HepG2 (cell line): Measurements from ENCODE around the gene GPC2. TPM values are rescaled to one million over a fixed set of nuclear protein-coding genes. Genes with fewer than 3 reads are reported as not detected.

ENCODE experiments used
- ATAC-seq: fragments of 200-7000 bp; cut with Tn5 transposase; 3 replicates; pipeline ENCODE4 v1.9.1; 2020; ENCODE audit warnings: mild to moderate bottlenecking, moderate library complexity
- BruUV-seq: library from RNA; stranded (reverse); fragments of 400-500 nt; replicated peaks from 2 replicates; lab custom pipeline; 2021; lab: Mats Ljungman, UMichigan
- CTCF ChIA-PET: fragments of 300-600 bp; formaldehyde crosslinking; extraction: SDS; loops from one replicate; lab custom pipeline; 2021; ENCODE audit warnings: low total read pairs, inconsistent platforms, low intra/inter-chr PET ratio; lab: Yijun Ruan, JAX
- POLR2A ChIA-PET: fragments of 350-600 bp; sonication (Branson Sonifier 250); formaldehyde crosslinking; loops from one replicate; lab custom pipeline; 2020; ENCODE audit warnings: antibody characterized with exemption, inconsistent platforms; lab: Yijun Ruan, JAX
- DNase-seq: peaks from one replicate; pipeline ENCODE4 v3.0.0-alpha.2; 2015; ENCODE audit warnings: low spot score
- FAIRE-seq: peaks from 3 replicates; lab custom pipeline; 2011; peaks lifted over from hg19 to GRCh38; lab: Jason Lieb, UNC
- H2AFZ ChIP-seq: one replicate; pipeline ENCODE4 v1.6.1; 2011; ENCODE audit warnings: low read length, inconsistent platforms
- H3K27ac ChIP-seq: fragments of 300-600 bp; 3 replicates; pipeline ENCODE4 v1.8.0; 2011; ENCODE audit warnings: mixed run types, mild to moderate bottlenecking, mixed read lengths, low read length, inconsistent platforms; ENCODE audit not compliant: insufficient read depth; ENCODE audit errors: extremely low read length
- H3K27me3 ChIP-seq, 2 experiments: fragments of 200-600 bp in 1 of 2; 2 replicates in 1 of 2; 3 replicates in 1 of 2; pipeline versions ENCODE4 v1.6.0 to v1.8.0; 2011; ENCODE audit warnings: low read length in 2 of 2, mild to moderate bottlenecking in 2 of 2, moderate library complexity in 2 of 2, inconsistent platforms in 1 of 2; ENCODE audit not compliant: insufficient read depth in 2 of 2, control insufficient read depth in 1 of 2
- H3K36me3 ChIP-seq, 2 experiments: fragments of 200-600 bp in 1 of 2; replicated peaks in 1 of 2; 2 replicates in 1 of 2; 3 replicates in 1 of 2; pipeline versions ENCODE4 v1.5.1 to v1.8.0; 2011; ENCODE audit warnings: low read length in 2 of 2, inconsistent platforms in 1 of 2; ENCODE audit not compliant: insufficient read depth in 2 of 2, control insufficient read depth in 1 of 2
- H3K4me1 ChIP-seq: 2 replicates; pipeline ENCODE4 v1.5.1; 2012; ENCODE audit warnings: low read length, inconsistent platforms; ENCODE audit not compliant: insufficient read depth
- H3K4me2 ChIP-seq: 2 replicates; pipeline ENCODE4 v1.6.0; 2011; ENCODE audit warnings: low read depth, low read length, inconsistent platforms
- H3K4me3 ChIP-seq, 3 experiments: fragments of 200-600 bp in 1 of 3; sonication (generic), shearing (Covaris generic) in 1 of 3; replicated peaks in 1 of 3; 2 replicates each; pipeline ENCODE4 v1.5.1; 2011 to 2016; ENCODE audit warnings: low read length in 3 of 3, inconsistent platforms in 2 of 3, low read depth in 2 of 3, mild to moderate bottlenecking in 2 of 3, control low read depth in 1 of 3, mixed read lengths in 1 of 3; ENCODE audit not compliant: insufficient read depth in 1 of 3
- H3K79me2 ChIP-seq: one replicate; pipeline ENCODE4 v1.6.1; 2011; ENCODE audit warnings: low read length, inconsistent platforms; ENCODE audit not compliant: insufficient read depth
- H3K9ac ChIP-seq: 2 replicates; pipeline ENCODE4 v1.6.0; 2011; ENCODE audit warnings: mild to moderate bottlenecking, low read depth, low read length, inconsistent platforms; ENCODE audit not compliant: insufficient read depth
- H3K9me3 ChIP-seq: 2 replicates; pipeline ENCODE4 v1.5.1; 2012; ENCODE audit warnings: mild to moderate bottlenecking, low read length
- H4K20me1 ChIP-seq: 2 replicates; pipeline ENCODE4 v1.6.0; 2011; ENCODE audit warnings: inconsistent platforms, mild to moderate bottlenecking, low read length, moderate library complexity; ENCODE audit not compliant: insufficient read depth
- ARNT2 ChIP-seq: sonication (generic); formaldehyde crosslinking; IDR thresholded peaks from 2 replicates; pipeline ENCODE4 v1.8.0; 2022; ENCODE audit warnings: mild to moderate bottlenecking, low read depth, missing genetic modification reagents, moderate library complexity
- DNMT1 ChIP-seq: sonication (generic); formaldehyde crosslinking; IDR thresholded peaks from 2 replicates; pipeline ENCODE4 v1.5.1; 2020; ENCODE audit warnings: mild to moderate bottlenecking, missing genetic modification reagents
- E2F2 ChIP-seq: sonication (generic); formaldehyde crosslinking; IDR thresholded peaks from 2 replicates; pipeline ENCODE4 v1.4.0; 2020; ENCODE audit warnings: missing genetic modification reagents, borderline replicate concordance
- JUN ChIP-seq: sonication (generic); formaldehyde crosslinking; IDR thresholded peaks from 2 replicates; pipeline ENCODE4 v1.4.0; 2020; ENCODE audit warnings: mild to moderate bottlenecking, missing genetic modification reagents
- KDM5A ChIP-seq: fragments of 200-600 bp; sonication (generic); IDR thresholded peaks from 2 replicates; pipeline ENCODE4 v1.7.0; 2018; ENCODE audit warnings: antibody characterized with exemption, mild to moderate bottlenecking, low read length, borderline replicate concordance
- SMC3 ChIP-seq: IDR thresholded peaks from 2 replicates; pipeline ENCODE4 v1.6.1; 2011; ENCODE audit warnings: low read length, improper control_type of control experiment
- TBL1XR1 ChIP-seq: fragments of 150-350 bp; IDR thresholded peaks from 2 replicates; pipeline ENCODE4 v1.6.1; 2014; ENCODE audit warnings: borderline replicate concordance, low read length; ENCODE audit not compliant: partially characterized antibody
- TERF1 ChIP-seq: sonication (generic); formaldehyde crosslinking; IDR thresholded peaks from 2 replicates; pipeline ENCODE4 v1.8.0; 2022; ENCODE audit warnings: mild to moderate bottlenecking, missing genetic modification reagents, moderate library complexity
- ZBTB38 ChIP-seq: sonication (generic); formaldehyde crosslinking; IDR thresholded peaks from 2 replicates; pipeline ENCODE4 v1.5.1; 2020; ENCODE audit warnings: mild to moderate bottlenecking, missing genetic modification reagents
- ZBTB7B ChIP-seq: sonication (generic); formaldehyde crosslinking; IDR thresholded peaks from 2 replicates; pipeline ENCODE4 v1.4.0; 2020; ENCODE audit warnings: missing genetic modification reagents
- ZNF567 ChIP-seq: sonication (generic); formaldehyde crosslinking; IDR thresholded peaks from 2 replicates; pipeline ENCODE4 v1.8.1; 2023; ENCODE audit warnings: mild to moderate bottlenecking, missing genetic modification reagents, borderline replicate concordance
- ZNF660 ChIP-seq: sonication (generic); formaldehyde crosslinking; IDR thresholded peaks from 2 replicates; pipeline ENCODE4 v1.5.1; 2020; ENCODE audit warnings: mild to moderate bottlenecking, low read depth, missing genetic modification reagents, borderline replicate concordance
- WGBS: methylation state at CpG from one replicate; pipeline ENCODE4 v1.1.6; 2017; ENCODE audit warnings: low lambda C conversion rate; 5-methylcytosine and 5-hydroxymethylcytosine counted together
- in situ Hi-C: cut with HindIII; loops from 2 replicates; pipeline ENCODE4 v1.10.0; 2017; ENCODE audit warnings: low pct_unique_long_range_greater_than_20kb; ENCODE audit not compliant: extremely low pct_ligation_motif_present
- intact Hi-C: fragments of 100-400 bp; cut with micrococcal nuclease; formaldehyde crosslinking; loops from one replicate; pipeline ENCODE4 v1.10.0; 2022; ENCODE audit not compliant: unreplicated experiment
- polyA plus RNA-seq, 8 experiments: library from polyadenylated mRNA; depleted of rRNA in 3 of 8; stranded (reverse) in 7 of 8; unstranded in 1 of 8; fragments of >200 nt; fragmentation: Illumina TruSeq in 4 of 8; extraction: Trizol in 4 of 8; gene quantifications; 2 replicates each; pipeline versions ENCODE4 v1.2.1 to v1.2.3, GENCODE V29; 2011 to 2016; ENCODE audit warnings: low read depth in 4 of 8, missing spikeins in 1 of 8, mixed read lengths in 1 of 8; ENCODE audit not compliant: insufficient read depth in 1 of 8
- total RNA-seq, 5 experiments: library from RNA; depleted of rRNA; stranded (reverse); fragments of >200 nt; fragmentation: Illumina TruSeq; extraction: Trizol; gene quantifications; 2 replicates each; pipeline ENCODE4 v1.2.3, GENCODE V29; 2016; ENCODE audit warnings: low read depth in 1 of 5
- TF ChIP-seq, protein P1 (sequence below): IDR thresholded peaks from 2 replicates; pipeline ENCODE4 v1.6.1; 2016; ENCODE audit warnings: control low read depth

Gene GPC2
- total and polyA plus RNA-seq, 2 of the 13 experiments (the other 11 are each of a cell fraction or from before 2014, with no cell fraction given) = 0.64 to 0.78 TPM

- no peak overlapping the region for H2AFZ ChIP-seq
- H3K79me2 ChIP-seq = no peaks in the 10 kb centered on the region
- H3K9me3 ChIP-seq = no peaks in the 10 kb centered on the region
- FAIRE-seq (no peak), ATAC-seq (no peak), DNase-seq (no peak)
- H4K20me1 ChIP-seq = no peaks in the 10 kb centered on the region
- no peak overlapping the region for H3K4me3 ChIP-seq
- H3K27me3 ChIP-seq = no peaks in the 10 kb centered on the region
- H3K27ac ChIP-seq = no peak overlapping the region
- H3K9ac ChIP-seq = no peak overlapping the region
- no TSS peak for BruUV-seq
- in situ Hi-C loops (loop anchor here (5.0 kb wide), 1 partner anchor 79 kb away; no protein-coding TSS in a partner anchor), intact Hi-C loops (no loop called here)
- no peaks in the 10 kb centered on the region for H3K36me3 ChIP-seq
- TF ChIP-seq ZNF660 (CRISPR knock-in tag) (no peak), SMC3 (no peak)
- 96% methylated on average over 5 of the region's 5 CpGs for WGBS
- POLR2A ChIA-PET = no interaction called here
- H3K4me1 ChIP-seq = peaks cover 28% of the 10 kb centered on the region
- no peak overlapping the region for H3K4me2 ChIP-seq
- CTCF ChIA-PET = no interaction called here
Observed at GRCh38 chr7:100210805-100211204, 33.6 kb upstream of the GPC2 start.

DNA sequence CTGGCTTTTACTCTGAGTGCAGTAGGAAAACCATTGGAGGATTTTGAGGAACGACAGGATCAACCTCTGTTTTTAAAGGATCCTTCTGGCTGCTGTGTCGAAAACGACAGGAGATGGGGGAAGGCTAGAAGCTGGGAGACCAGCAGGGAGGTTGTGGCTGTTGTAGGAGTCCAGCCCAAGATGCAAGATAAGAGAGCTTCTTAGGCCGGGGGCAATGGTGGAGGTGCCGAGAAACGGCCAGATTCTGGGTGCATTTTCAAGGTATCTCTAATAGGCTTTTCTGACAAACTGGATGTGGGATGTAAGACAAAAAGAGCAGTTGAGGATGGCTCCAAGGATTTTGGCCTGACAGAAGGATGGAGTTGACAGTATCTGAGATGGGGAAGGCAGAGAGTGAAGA lies 32.3 kb upstream of the GPC2 start:
- H3K9ac ChIP-seq = no peak overlapping the region
- DNase-seq (no peak), FAIRE-seq (no peak)
- no peaks in the 10 kb centered on the region for H3K27me3 ChIP-seq
- CTCF ChIA-PET = no interaction called here
- no peaks in the 10 kb centered on the region for H3K36me3 ChIP-seq
- H3K4me2 ChIP-seq = no peak overlapping the region
- intact Hi-C loops = no loop called here
- in situ Hi-C loops = no loop called here
- H2AFZ ChIP-seq = no peak overlapping the region
- no peak overlapping the region for H3K4me3 ChIP-seq
- H3K27ac ChIP-seq = no peak overlapping the region
- TF ChIP-seq E2F2 (no peak), ARNT2 (CRISPR knock-in tag) (no peak), JUN (CRISPR knock-in tag) (no peak), ZBTB7B (CRISPR knock-in tag) (no peak), DNMT1 (CRISPR knock-in tag) (no peak), ZNF567 (CRISPR knock-in tag) (no peak), TERF1 (CRISPR knock-in tag) (no peak), KDM5A (no peak), TBL1XR1 (no peak), ZBTB38 (no peak)
- TF ChIP-seq, protein P1, sequence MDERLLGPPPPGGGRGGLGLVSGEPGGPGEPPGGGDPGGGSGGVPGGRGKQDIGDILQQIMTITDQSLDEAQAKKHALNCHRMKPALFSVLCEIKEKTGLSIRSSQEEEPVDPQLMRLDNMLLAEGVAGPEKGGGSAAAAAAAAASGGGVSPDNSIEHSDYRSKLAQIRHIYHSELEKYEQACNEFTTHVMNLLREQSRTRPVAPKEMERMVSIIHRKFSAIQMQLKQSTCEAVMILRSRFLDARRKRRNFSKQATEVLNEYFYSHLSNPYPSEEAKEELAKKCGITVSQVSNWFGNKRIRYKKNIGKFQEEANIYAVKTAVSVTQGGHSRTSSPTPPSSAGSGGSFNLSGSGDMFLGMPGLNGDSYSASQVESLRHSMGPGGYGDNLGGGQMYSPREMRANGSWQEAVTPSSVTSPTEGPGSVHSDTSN (CRISPR knock-in tag) = no peak
- TF ChIP-seq, all 625 proteins: peak for 0
- Histone ChIP-seq H3K79me2 (no peaks in the 10 kb centered on the region), H4K20me1 (no peaks in the 10 kb centered on the region), H3K4me1 (peaks cover 28% of the 10 kb centered on the region), H3K9me3 (no peaks in the 10 kb centered on the region)
- ATAC-seq = no peak
- 85% methylated on average over 6 of the region's 6 CpGs for WGBS
- no TSS peak for BruUV-seq
- POLR2A ChIA-PET = no interaction called here
